ENCODE results near the gene EYA2. TPM values are rescaled to one million over a fixed set of nuclear protein-coding genes. Genes with fewer than 3 reads are reported as not detected.

EYA2 gene
- total RNA-seq, 1 donor from 2014 or later = 8.1 TPM

DNA sequence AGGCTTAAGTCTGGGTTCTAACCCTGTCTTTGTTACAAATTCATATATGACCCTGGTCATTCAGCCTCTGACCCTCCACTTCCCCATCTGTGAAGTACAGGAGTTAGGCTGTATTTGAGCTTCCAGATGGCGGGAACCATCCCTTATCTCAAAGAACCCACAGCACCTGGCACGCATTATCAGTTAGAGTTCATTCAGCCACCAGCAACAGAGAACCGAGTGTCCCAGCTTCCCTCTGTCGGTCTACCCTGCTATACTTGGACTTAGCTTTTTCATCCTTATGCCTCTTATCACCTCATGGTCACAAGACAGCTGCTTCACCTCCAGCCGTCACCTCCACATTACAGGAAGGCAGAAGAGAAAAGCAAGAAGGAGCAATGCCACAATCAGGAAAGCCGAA, 147.8 kb downstream of the EYA2 start:
- Mint-ChIP-seq H3K27me3 (peaks cover 3% of the 10 kb centered on the region), H3K4me3 (no peak overlapping the region), H3K4me1 (ENCODE audit: unreplicated experiment) (peaks cover 6% of the 10 kb centered on the region), H3K27ac (no peak overlapping the region), H3K36me3 (peaks cover 8% of the 10 kb centered on the region), H3K9me3 (peaks cover 22% of the 10 kb centered on the region)
- TF ChIP-seq, protein P1, sequence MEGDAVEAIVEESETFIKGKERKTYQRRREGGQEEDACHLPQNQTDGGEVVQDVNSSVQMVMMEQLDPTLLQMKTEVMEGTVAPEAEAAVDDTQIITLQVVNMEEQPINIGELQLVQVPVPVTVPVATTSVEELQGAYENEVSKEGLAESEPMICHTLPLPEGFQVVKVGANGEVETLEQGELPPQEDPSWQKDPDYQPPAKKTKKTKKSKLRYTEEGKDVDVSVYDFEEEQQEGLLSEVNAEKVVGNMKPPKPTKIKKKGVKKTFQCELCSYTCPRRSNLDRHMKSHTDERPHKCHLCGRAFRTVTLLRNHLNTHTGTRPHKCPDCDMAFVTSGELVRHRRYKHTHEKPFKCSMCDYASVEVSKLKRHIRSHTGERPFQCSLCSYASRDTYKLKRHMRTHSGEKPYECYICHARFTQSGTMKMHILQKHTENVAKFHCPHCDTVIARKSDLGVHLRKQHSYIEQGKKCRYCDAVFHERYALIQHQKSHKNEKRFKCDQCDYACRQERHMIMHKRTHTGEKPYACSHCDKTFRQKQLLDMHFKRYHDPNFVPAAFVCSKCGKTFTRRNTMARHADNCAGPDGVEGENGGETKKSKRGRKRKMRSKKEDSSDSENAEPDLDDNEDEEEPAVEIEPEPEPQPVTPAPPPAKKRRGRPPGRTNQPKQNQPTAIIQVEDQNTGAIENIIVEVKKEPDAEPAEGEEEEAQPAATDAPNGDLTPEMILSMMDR (conservative IDR thresholded peaks at IDR 0.05) = no peak
- DNase-seq (ENCODE audit: extremely low spot score, unreplicated experiment) = no peak

DNA sequence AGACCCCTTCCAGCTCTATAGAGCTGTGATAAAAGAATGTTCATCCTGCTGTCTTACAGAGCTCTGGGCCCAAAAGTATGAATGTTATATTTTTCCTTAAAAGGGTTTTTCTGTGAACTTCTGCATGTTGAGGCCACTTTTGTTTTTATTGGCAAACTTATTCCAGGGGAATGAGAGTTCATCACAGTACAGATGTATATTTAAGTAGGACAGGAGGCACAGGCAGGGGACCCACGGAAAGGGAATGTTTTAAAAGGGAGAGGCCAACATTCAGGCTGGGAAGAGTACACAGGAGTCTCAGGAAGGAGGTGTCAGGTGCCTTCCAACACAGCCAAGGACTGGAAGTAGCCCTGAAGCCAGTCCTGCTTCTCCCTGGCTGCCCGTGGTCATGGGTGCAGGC, 148.4 kb downstream of the EYA2 start:
- TF ChIP-seq, protein P1 (conservative IDR thresholded peaks at IDR 0.05) = no peak
- peaks cover 8% of the 10 kb centered on the region for H3K36me3 Mint-ChIP-seq
- peak overlapping the region; percentile 3 for H3K27ac Mint-ChIP-seq
- peaks cover 6% of the 10 kb centered on the region for H3K4me1 Mint-ChIP-seq (ENCODE audit: unreplicated experiment)
- H3K27me3 Mint-ChIP-seq = peaks cover 3% of the 10 kb centered on the region
- H3K4me3 Mint-ChIP-seq = no peak overlapping the region
- peaks cover 18% of the 10 kb centered on the region for H3K9me3 Mint-ChIP-seq
- DNase-seq (ENCODE audit: extremely low spot score, unreplicated experiment) = no peak

DNA sequence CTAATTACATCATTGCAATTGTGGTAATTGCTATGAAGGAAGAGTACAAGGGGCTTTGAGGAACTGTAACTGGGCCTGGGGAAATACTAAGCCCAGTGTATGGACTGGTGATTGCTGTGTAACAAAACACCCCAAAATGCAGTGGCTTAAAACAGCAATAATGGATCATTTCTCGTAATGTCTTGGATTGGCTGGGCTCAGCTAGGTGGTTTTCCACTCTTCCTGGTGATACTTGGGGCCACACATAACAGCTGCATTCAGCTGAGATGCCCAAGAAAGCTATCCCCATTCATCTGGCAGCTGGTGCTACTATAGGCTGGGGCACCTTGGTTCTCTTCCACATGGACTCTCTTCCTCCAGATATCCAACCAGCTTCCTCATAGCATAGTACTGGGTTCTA, 150.3 kb downstream of the EYA2 start:
- H3K27ac Mint-ChIP-seq = no peak overlapping the region
- peaks cover 9% of the 10 kb centered on the region for H3K4me1 Mint-ChIP-seq (ENCODE audit: unreplicated experiment)
- H3K9me3 Mint-ChIP-seq = peaks cover 25% of the 10 kb centered on the region
- no peak for DNase-seq (ENCODE audit: extremely low spot score, unreplicated experiment)
- H3K36me3 Mint-ChIP-seq = peaks cover 8% of the 10 kb centered on the region
- TF ChIP-seq, protein P1 (conservative IDR thresholded peaks at IDR 0.05) = no peak
- peaks cover 3% of the 10 kb centered on the region for H3K27me3 Mint-ChIP-seq
- no peak overlapping the region for H3K4me3 Mint-ChIP-seq

DNA sequence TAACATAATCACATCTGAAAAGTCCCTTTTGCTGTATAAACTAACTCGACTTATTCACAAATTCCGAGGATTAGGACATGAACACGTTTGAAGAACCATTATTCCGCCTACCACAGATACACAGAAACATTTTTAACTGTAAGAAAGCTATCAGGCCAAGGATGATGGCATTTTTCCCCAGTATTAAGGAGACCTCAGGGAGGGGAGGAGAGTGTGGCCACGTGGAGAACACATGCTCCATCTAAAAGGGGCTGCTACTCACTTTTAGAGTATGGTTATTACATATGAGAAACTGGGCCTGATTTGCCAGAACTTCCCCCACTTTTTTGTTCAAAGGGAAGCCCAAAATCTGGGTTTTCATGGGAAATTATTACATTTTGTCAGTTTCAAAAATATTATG, 153.4 kb downstream of the EYA2 start:
- Mint-ChIP-seq H3K27me3 (no peaks in the 10 kb centered on the region), H3K9me3 (peaks cover 25% of the 10 kb centered on the region)

DNA sequence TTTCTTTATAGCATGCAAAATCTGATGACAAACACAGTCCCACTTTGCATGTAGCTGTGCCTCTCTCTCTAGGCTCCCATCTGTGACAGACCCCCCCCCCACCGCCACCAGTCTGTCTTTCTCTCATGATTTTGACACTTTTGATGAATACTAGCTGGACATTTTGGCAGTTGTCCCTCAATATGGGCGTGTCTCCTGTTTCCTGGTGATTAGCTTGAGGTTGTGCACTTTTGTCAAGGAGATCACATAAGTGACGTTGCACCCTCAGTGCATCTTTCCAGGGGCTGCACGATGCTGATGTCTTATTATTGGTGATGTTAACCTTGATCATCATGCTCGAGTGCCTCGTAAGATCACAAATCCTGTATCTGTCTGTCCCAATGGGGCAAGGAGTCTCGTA, 155.1 kb downstream of the EYA2 start:
- TF ChIP-seq, protein P1 (conservative IDR thresholded peaks at IDR 0.05) = no peak
- no peaks in the 10 kb centered on the region for H3K27me3 Mint-ChIP-seq
- no peak for DNase-seq (ENCODE audit: extremely low spot score, unreplicated experiment)
- peaks cover 22% of the 10 kb centered on the region for H3K9me3 Mint-ChIP-seq
- peaks cover 8% of the 10 kb centered on the region for H3K36me3 Mint-ChIP-seq
- no peak overlapping the region for H3K4me3 Mint-ChIP-seq
- no peak overlapping the region for H3K27ac Mint-ChIP-seq
- peaks cover 15% of the 10 kb centered on the region for H3K4me1 Mint-ChIP-seq (ENCODE audit: unreplicated experiment)

More for the DNA sequence above, 153.4 kb downstream of the EYA2 start:
- Mint-ChIP-seq H3K4me3 (no peak overlapping the region), H3K4me1 (ENCODE audit: unreplicated experiment) (peaks cover 15% of the 10 kb centered on the region), H3K27ac (no peak overlapping the region), H3K36me3 (peaks cover 8% of the 10 kb centered on the region)
- TF ChIP-seq, protein P1 (conservative IDR thresholded peaks at IDR 0.05) = no peak
- DNase-seq (ENCODE audit: extremely low spot score, unreplicated experiment) = no peak

DNA sequence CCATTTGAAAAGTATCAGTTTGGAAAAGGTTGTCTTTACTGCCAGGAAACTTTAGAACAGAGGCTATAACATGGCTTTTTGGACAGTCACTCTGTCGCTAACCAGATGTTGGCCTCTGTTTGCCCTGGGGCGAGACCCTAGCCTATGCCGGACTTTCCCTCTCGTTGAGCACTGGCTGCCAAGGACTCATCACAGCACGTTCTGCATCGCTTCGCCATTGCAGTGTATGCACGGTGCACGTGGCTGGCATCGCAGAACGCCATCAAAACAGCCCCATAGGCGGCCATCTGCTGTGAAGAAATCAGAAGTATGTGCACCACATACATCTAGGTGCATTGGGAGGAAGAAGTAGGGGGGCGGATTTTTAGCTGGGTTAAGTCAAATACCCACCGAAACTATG, 156.4 kb downstream of the EYA2 start:
- Mint-ChIP-seq H3K4me3 (no peak overlapping the region), H3K36me3 (peaks cover 3% of the 10 kb centered on the region), H3K27ac (no peak overlapping the region), H3K4me1 (ENCODE audit: unreplicated experiment) (peaks cover 22% of the 10 kb centered on the region), H3K9me3 (peaks cover 11% of the 10 kb centered on the region), H3K27me3 (no peaks in the 10 kb centered on the region)
- TF ChIP-seq, protein P1 (conservative IDR thresholded peaks at IDR 0.05) = no peak
- DNase-seq (ENCODE audit: extremely low spot score, unreplicated experiment) = no peak

Data from type B pancreatic cell (in vitro differentiated cells).